Spleen (tissue), 7 donors: Measurements from ENCODE around the gene KCNJ6.

Experiments used
- CTCF ChIP-seq, 11 experiments: fragments of 200-600 bp in 7 of 11; fragments of 450-650 bp in 4 of 11; sonication (generic) in 4 of 11; IDR thresholded peaks in 8 of 11; conservative IDR thresholded peaks in 3 of 11; 1 replicate in 7 of 11; 2 replicates in 4 of 11; pipeline versions ENCODE4 v1.4.0 to v1.8.0; 2016 to 2021; ENCODE audit warnings: antibody characterized with exemption in 11 of 11, inconsistent platforms in 4 of 11, mild to moderate bottlenecking in 1 of 11
- POLR2A ChIP-seq, 3 donors: fragments of 450-650 bp; IDR thresholded peaks; one replicate each; pipeline ENCODE4 v1.5.1; 2017; ENCODE audit warnings: antibody characterized with exemption in 3 of 3, mild to moderate bottlenecking in 1 of 3
- donor health status: DM: no; HTN: no; CAD: no; lungs with moderate emphysema.
- donor health status: DM: no; HTN: no; CAD: no.
- donor health status: DM: no; HTN: no; CAD: no.

DNA sequence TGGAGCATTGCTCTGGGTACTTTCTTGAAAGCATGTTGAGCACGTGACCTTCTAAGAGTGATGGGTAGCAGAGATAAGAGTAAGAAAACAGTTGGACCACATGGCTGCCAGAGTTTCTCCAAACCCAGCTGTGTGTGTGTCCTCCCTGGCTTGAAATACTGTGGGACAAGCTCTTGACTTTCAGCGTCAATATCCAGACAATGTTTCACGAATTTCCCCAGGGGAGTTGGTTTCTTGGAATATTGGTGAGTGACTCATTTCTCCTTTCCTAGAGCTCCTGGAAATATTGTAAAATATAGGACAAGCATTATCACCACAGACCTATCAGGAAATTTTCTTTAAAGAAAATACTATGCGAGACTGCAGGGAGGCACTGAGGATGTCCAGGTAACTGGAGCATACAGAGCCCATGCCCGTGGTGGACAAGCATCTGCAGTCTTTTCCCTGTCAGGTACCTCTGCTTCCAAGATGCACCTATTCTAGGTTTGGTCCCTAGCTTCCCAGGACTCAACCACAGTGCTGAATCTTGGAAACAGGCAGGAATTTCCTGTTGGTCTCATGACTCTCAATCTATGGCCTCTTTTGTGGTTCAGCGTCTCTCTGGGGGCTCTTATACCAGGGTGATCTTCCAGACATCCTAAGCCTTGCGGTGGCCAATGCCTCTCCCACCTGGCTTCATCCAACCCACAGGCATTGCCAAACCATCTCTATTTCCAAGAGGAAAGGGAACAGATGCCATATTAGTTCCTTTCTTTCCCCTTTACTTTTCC, 67.4 kb downstream of the KCNJ6 start:
- TF ChIP-seq POLR2A (IDR thresholded peaks at IDR 0.05): no peak
- TF ChIP-seq CTCF (IDR thresholded peaks at IDR 0.05 in 8 of 11, conservative IDR thresholded peaks at IDR 0.05 in 3 of 11): no peak
